ENCODE data around the gene EFCAB3.

- TF ChIP-seq ZNF18 (tag by site-specific recombination; IDR thresholded peaks at IDR 0.05): no peak
- no peak for TF ChIP-seq ZNF169 (tag by site-specific recombination; IDR thresholded peaks at IDR 0.05)
- TF ChIP-seq SETDB1 (IDR thresholded peaks at IDR 0.05; ENCODE audit: insufficient read length, low read length): no peak
- TF ChIP-seq ZNF416 (tag by site-specific recombination; IDR thresholded peaks at IDR 0.05): no peak
- no peak for TF ChIP-seq ZNF138 (tag by site-specific recombination; IDR thresholded peaks at IDR 0.05; ENCODE audit: borderline replicate concordance)
- TF ChIP-seq REST (tag by site-specific recombination; IDR thresholded peaks at IDR 0.05): no peak
- TF ChIP-seq YY1 (tag by site-specific recombination; IDR thresholded peaks at IDR 0.05): no peak
- TF ChIP-seq CTCF (tag by site-specific recombination; IDR thresholded peaks at IDR 0.05): no peak
- no peak for TF ChIP-seq HOXA7 (CRISPR knock-in tag; IDR thresholded peaks at IDR 0.05; ENCODE audit: borderline replicate concordance)
- no peak for TF ChIP-seq ZNF132 (tag by site-specific recombination; IDR thresholded peaks at IDR 0.05; ENCODE audit: borderline replicate concordance)
- no peak for TF ChIP-seq TRIM28 (IDR thresholded peaks at IDR 0.05; ENCODE audit: borderline replicate concordance, low read length)
- no peak for TF ChIP-seq ZBTB26 (tag by site-specific recombination; optimal IDR thresholded peaks at IDR 0.05)
- no peak for TF ChIP-seq SP7 (tag by site-specific recombination; IDR thresholded peaks at IDR 0.05)
- TF ChIP-seq ZNF549 (tag by site-specific recombination; IDR thresholded peaks at IDR 0.05): no peak
These were observed 12.6 kb downstream of the EFCAB3 start for GRCh38 chr17:62392908-62393307.

Measured in HEK293 (cell line).